ENCODE data around the gene PAM. TPM values are rescaled to one million over a fixed set of nuclear protein-coding genes. Genes with fewer than 3 reads are reported as not detected.

Gene PAM
- total RNA-seq, 1 experiment from 2014 or later = 60.3 TPM

- H3K9me3 Mint-ChIP-seq (ENCODE audit: unreplicated experiment) = no peaks in the 10 kb centered on the region
- peak; percentile 64 for DNase-seq (ENCODE audit: unreplicated experiment)
- no peak overlapping the region for H3K27ac Mint-ChIP-seq (ENCODE audit: low read depth, unreplicated experiment)
- peaks cover 28% of the 10 kb centered on the region for H3K4me1 Mint-ChIP-seq (ENCODE audit: insufficient read depth, unreplicated experiment)
- CTCF ChIA-PET = interaction anchor here (0.6 to 0.9 kb wide), 2 partner anchors 59 to 230 kb away, joined by 3 read pairs; no protein-coding TSS in a partner anchor
- no peak overlapping the region for H3K4me3 Mint-ChIP-seq (ENCODE audit: unreplicated experiment)
- H3K27me3 Mint-ChIP-seq (ENCODE audit: insufficient read depth, unreplicated experiment) = no peaks in the 10 kb centered on the region
- BruUV-seq (replicated peaks) = no TSS peak
- intact Hi-C loops (cut with micrococcal nuclease) = no loop called here
- POLR2A ChIA-PET = interaction anchor here (0.6 to 1.3 kb wide), 2 partner anchors 23 to 43 kb away, joined by 3 read pairs; no protein-coding TSS in a partner anchor
- no peak for TF ChIP-seq CTCF (IDR thresholded peaks at IDR 0.05; ENCODE audit: unreplicated experiment)
- H3K36me3 Mint-ChIP-seq (ENCODE audit: insufficient read depth, unreplicated experiment) = peaks cover 5% of the 10 kb centered on the region
Observed at GRCh38 chr5:102911973-102912372, 156.9 kb downstream of the PAM start.

- H3K4me3 Mint-ChIP-seq (ENCODE audit: unreplicated experiment) = no peak overlapping the region
- H3K36me3 Mint-ChIP-seq (ENCODE audit: insufficient read depth, unreplicated experiment) = peaks cover 5% of the 10 kb centered on the region
- no peak for DNase-seq (ENCODE audit: unreplicated experiment)
- intact Hi-C loops (cut with micrococcal nuclease) = no loop called here
- H3K9me3 Mint-ChIP-seq (ENCODE audit: unreplicated experiment) = no peaks in the 10 kb centered on the region
- H3K27ac Mint-ChIP-seq (ENCODE audit: low read depth, unreplicated experiment) = no peak overlapping the region
- POLR2A ChIA-PET = no interaction called here
- no TSS peak for BruUV-seq (replicated peaks)
- no peaks in the 10 kb centered on the region for H3K27me3 Mint-ChIP-seq (ENCODE audit: insufficient read depth, unreplicated experiment)
- CTCF ChIA-PET = interaction anchor here (0.6 kb wide), 1 partner anchor 561 kb away, joined by 3 read pairs; no protein-coding TSS in a partner anchor
- TF ChIP-seq CTCF (IDR thresholded peaks at IDR 0.05; ENCODE audit: unreplicated experiment) = no peak
- H3K4me1 Mint-ChIP-seq (ENCODE audit: insufficient read depth, unreplicated experiment) = peaks cover 14% of the 10 kb centered on the region
Observed at GRCh38 chr5:102916109-102916508, 161.0 kb downstream of the PAM start.

GRCh38 chr5:102918986-102919610, 164.0 kb downstream of the PAM start:
- TF ChIP-seq CTCF (IDR thresholded peaks at IDR 0.05; ENCODE audit: unreplicated experiment) = no peak
- Mint-ChIP-seq H3K27me3 (ENCODE audit: insufficient read depth, unreplicated experiment) (no peaks in the 10 kb centered on the region), H3K9me3 (ENCODE audit: unreplicated experiment) (no peaks in the 10 kb centered on the region), H3K4me3 (ENCODE audit: unreplicated experiment) (no peak overlapping the region), H3K27ac (ENCODE audit: low read depth, unreplicated experiment) (no peak overlapping the region), H3K36me3 (ENCODE audit: insufficient read depth, unreplicated experiment) (peaks cover 5% of the 10 kb centered on the region), H3K4me1 (ENCODE audit: insufficient read depth, unreplicated experiment) (no peaks in the 10 kb centered on the region)
- no TSS peak for BruUV-seq (replicated peaks)
- no peak for DNase-seq (ENCODE audit: unreplicated experiment)
- intact Hi-C loops (cut with micrococcal nuclease) = no loop called here
- POLR2A ChIA-PET = interaction anchor here (0.6 to 1.3 kb wide), 3 partner anchors 12 to 106 kb away, joined by 3 to 6 read pairs (median 3); no protein-coding TSS in a partner anchor
- CTCF ChIA-PET = interaction anchor here (0.6 kb wide), 1 partner anchor 124 kb away, joined by 3 read pairs; no protein-coding TSS in a partner anchor

- intact Hi-C loops (cut with micrococcal nuclease) = no loop called here
- no peaks in the 10 kb centered on the region for H3K36me3 Mint-ChIP-seq (ENCODE audit: insufficient read depth, unreplicated experiment)
- H3K4me1 Mint-ChIP-seq (ENCODE audit: insufficient read depth, unreplicated experiment) = no peaks in the 10 kb centered on the region
- ChIA-PET POLR2A (interaction anchor here (0.7 kb wide), 1 partner anchor 24 kb away, joined by 3 read pairs; no protein-coding TSS in a partner anchor), CTCF (no interaction called here)
- H3K9me3 Mint-ChIP-seq (ENCODE audit: unreplicated experiment) = no peaks in the 10 kb centered on the region
- no TSS peak for BruUV-seq (replicated peaks)
- H3K4me3 Mint-ChIP-seq (ENCODE audit: unreplicated experiment) = no peak overlapping the region
- TF ChIP-seq CTCF (IDR thresholded peaks at IDR 0.05; ENCODE audit: unreplicated experiment) = no peak
- no peaks in the 10 kb centered on the region for H3K27me3 Mint-ChIP-seq (ENCODE audit: insufficient read depth, unreplicated experiment)
- H3K27ac Mint-ChIP-seq (ENCODE audit: low read depth, unreplicated experiment) = no peak overlapping the region
- no peak for DNase-seq (ENCODE audit: unreplicated experiment)
Observed at GRCh38 chr5:102920762-102921161, 165.7 kb downstream of the PAM start.
